Bronchial epithelial cell (primary cell): ENCODE results near the gene SOX5. TPM values are rescaled to one million over a fixed set of nuclear protein-coding genes. Genes with fewer than 3 reads are reported as not detected.

Source experiments
- DNase-seq: peaks from one replicate; pipeline ENCODE4 v3.0.0-alpha.2; 2010; ENCODE audit warnings: low read depth
- FAIRE-seq: peaks from 2 replicates; lab custom pipeline; 2011; peaks lifted over from hg19 to GRCh38; lab: Jason Lieb, UNC
- H3K27me3 ChIP-seq: 2 replicates; pipeline ENCODE4 v1.5.1; 2011; ENCODE audit warnings: low read length; ENCODE audit not compliant: control insufficient read depth, insufficient read depth
- H3K36me3 ChIP-seq: 2 replicates; pipeline ENCODE4 v1.5.1; 2011; ENCODE audit warnings: low read length; ENCODE audit not compliant: control insufficient read depth, insufficient read depth
- H3K4me3 ChIP-seq: 2 replicates; pipeline ENCODE4 v1.5.1; 2011; ENCODE audit warnings: mild to moderate bottlenecking, low read depth, low read length, control low read depth
- total RNA-seq: library from RNA; depleted of rRNA; stranded (reverse); fragments of >200 nt; gene quantifications from 2 replicates; pipeline ENCODE4 v1.2.1, GENCODE V29; 2014
- TF ChIP-seq, protein P1 (sequence below): IDR thresholded peaks from 2 replicates; pipeline ENCODE4 v1.5.1; 2011; ENCODE audit warnings: mild to moderate bottlenecking, moderate library complexity, low read length, control low read depth, inconsistent platforms; ENCODE audit not compliant: insufficient read depth, severe bottlenecking

Gene SOX5
- total RNA-seq, 1 donor from 2014 or later = under 0.01 TPM

DNA sequence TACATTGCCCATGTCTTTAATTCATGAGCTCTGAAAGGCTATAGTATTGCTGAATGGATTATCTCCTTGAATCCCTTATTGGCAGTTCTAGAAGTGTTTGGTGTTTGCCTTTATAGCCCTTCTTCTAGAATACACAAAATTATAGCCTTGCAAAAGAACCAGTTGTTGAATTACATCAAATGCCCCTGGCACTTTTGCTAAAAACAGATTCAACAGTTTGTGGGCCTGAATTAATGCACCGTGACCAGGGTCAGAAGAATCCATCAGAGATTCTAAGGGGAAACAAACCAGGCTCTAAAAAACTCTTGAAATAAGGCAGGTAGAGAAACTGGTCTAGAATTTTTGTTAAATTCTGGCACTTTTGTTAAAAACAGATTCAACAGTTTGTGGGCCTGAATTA is 197.8 kb downstream of the SOX5 start:
- Histone ChIP-seq H3K4me3 (no peak overlapping the region), H3K27me3 (no peaks in the 10 kb centered on the region), H3K36me3 (no peaks in the 10 kb centered on the region)
- TF ChIP-seq, protein P1, sequence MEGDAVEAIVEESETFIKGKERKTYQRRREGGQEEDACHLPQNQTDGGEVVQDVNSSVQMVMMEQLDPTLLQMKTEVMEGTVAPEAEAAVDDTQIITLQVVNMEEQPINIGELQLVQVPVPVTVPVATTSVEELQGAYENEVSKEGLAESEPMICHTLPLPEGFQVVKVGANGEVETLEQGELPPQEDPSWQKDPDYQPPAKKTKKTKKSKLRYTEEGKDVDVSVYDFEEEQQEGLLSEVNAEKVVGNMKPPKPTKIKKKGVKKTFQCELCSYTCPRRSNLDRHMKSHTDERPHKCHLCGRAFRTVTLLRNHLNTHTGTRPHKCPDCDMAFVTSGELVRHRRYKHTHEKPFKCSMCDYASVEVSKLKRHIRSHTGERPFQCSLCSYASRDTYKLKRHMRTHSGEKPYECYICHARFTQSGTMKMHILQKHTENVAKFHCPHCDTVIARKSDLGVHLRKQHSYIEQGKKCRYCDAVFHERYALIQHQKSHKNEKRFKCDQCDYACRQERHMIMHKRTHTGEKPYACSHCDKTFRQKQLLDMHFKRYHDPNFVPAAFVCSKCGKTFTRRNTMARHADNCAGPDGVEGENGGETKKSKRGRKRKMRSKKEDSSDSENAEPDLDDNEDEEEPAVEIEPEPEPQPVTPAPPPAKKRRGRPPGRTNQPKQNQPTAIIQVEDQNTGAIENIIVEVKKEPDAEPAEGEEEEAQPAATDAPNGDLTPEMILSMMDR = no peak
- DNase-seq = no peak
- FAIRE-seq = no peak

DNA sequence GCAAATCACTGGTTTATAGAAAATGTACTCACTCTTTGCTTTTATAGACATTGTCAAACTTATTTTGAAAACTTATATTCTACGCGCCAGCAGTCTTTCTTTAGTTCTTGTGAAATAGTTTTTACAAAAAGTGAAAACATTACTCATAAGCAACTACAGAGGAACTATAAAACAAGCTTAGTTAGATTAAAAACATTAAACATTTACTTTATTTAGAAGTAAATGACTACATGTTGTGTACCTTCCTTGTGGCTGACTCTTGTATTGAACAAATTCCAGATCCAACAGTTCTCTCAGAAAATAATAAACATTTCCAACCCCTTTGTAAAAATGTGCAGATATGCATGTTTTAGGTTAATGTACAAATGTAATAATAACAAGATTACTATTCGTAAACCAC is 198.5 kb downstream of the SOX5 start:
- Histone ChIP-seq H3K27me3 (no peaks in the 10 kb centered on the region), H3K36me3 (no peaks in the 10 kb centered on the region), H3K4me3 (no peak overlapping the region)
- FAIRE-seq (no peak), DNase-seq (peak; percentile 2)
- TF ChIP-seq, protein P1 = no peak

DNA sequence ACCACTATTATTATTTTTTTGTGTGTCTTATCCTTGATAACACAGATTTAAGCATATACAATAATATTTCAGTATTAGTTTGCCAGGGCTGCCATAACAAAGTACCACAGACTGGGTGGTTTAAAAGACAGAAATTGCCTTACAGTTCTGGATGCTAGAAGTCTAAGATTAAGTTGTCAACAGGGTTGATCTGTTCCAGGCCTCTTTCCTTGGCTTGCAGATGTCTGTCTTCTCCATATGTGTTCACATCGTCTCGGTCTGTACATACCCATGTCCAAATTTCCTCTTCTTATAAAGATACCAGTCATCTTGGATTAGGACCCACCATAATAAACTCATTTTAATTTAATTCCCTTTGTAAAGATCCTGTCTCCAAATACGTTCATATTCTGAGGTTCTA is 204.8 kb downstream of the SOX5 start:
- Histone ChIP-seq H3K27me3 (no peaks in the 10 kb centered on the region), H3K36me3 (no peaks in the 10 kb centered on the region), H3K4me3 (no peak overlapping the region)
- TF ChIP-seq, protein P1 = no peak
- DNase-seq (no peak), FAIRE-seq (no peak)

DNA sequence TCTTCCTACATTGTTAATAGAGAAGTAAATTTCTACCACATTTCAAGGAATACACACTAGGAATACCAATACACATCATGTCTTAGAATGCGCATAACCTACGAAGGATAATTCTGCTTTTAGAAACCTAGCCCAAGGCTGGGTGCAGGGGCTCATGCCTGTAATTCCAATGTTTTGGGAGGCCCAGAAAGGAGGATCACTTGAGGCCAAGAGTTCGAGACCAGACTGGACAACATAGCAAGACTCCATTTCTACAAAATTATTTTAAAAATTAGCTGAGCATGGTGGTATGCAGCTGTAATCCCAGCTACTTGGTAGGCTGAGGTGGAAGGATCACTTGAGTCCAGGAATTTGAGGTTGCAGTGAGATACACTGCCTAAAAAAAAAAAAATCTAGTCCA is 206.9 kb downstream of the SOX5 start:
- FAIRE-seq = no peak
- TF ChIP-seq, protein P1 = no peak

DNA sequence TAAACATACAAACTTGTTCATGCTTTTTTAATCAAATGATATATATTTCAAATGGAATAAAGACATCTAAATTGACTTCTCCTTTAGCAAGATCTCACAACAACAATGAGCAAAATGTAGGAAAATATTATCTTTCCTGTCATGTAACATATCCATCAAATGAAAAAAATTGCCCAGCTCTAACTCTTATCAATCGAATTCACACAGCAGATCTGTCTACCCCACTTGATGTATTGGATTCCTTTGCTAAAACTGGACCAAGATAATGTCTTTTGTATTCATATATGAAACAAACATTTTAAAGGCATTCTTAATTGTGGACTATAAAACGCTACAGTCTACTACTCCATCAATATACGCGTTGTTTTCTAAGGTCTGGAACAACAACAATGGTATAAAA is 218.0 kb downstream of the SOX5 start:
- no peak for FAIRE-seq
- H3K36me3 ChIP-seq = no peaks in the 10 kb centered on the region
- no peak for DNase-seq
- H3K27me3 ChIP-seq = no peaks in the 10 kb centered on the region
- TF ChIP-seq, protein P1 = no peak
- H3K4me3 ChIP-seq = no peak overlapping the region

More for the DNA sequence above, 206.9 kb downstream of the SOX5 start:
- no peak overlapping the region for H3K4me3 ChIP-seq
- H3K27me3 ChIP-seq = no peaks in the 10 kb centered on the region
- no peak for DNase-seq
- H3K36me3 ChIP-seq = no peaks in the 10 kb centered on the region

DNA sequence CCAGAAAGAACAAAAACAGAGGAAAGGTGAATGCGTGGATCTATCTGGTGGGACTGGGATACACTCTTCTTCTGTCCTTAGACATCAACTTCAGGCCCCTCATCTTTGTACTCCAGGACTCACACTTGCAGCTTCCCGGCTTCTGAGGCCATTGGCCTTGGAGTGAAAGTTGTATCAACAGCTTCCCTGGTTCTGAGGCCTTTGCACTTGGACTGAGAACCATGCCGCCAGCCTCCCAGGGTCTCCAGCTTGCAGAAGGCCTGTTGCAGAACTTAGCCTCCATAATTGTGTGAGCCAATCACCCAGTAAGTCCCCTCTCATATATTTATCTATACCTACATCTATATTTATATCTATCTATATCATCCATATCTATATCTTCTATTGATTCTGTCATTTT is 218.4 kb downstream of the SOX5 start:
- Histone ChIP-seq H3K4me3 (no peak overlapping the region), H3K27me3 (no peaks in the 10 kb centered on the region), H3K36me3 (no peaks in the 10 kb centered on the region)
- TF ChIP-seq, protein P1 = no peak
- DNase-seq (no peak), FAIRE-seq (no peak)
